HEK293 (cell line): Measurements from ENCODE around the gene PGPEP1.
A peak's percentile ranks its signal among the peaks of the same experiment; 100 is the strongest.

ENCODE experiments used
- BCL11B ChIP-seq: fragments of 450-650 bp; formaldehyde crosslinking; IDR thresholded peaks from 2 replicates; pipeline ENCODE4 v1.5.1; 2016; ENCODE audit warnings: low read depth, missing biosample characterization, missing genetic modification characterization
- KLF16 ChIP-seq: fragments of 450-650 bp; formaldehyde crosslinking; IDR thresholded peaks from 2 replicates; pipeline ENCODE4 v1.5.1; 2017; ENCODE audit warnings: missing biosample characterization, missing genetic modification characterization
- PRDM1 ChIP-seq: fragments of 450-650 bp; formaldehyde crosslinking; IDR thresholded peaks from 2 replicates; pipeline ENCODE4; 2016; ENCODE audit warnings: missing biosample characterization, missing genetic modification characterization
- ZBTB20 ChIP-seq: fragments of 450-650 bp; formaldehyde crosslinking; IDR thresholded peaks from 2 replicates; pipeline ENCODE4 v1.5.1; 2016; ENCODE audit warnings: missing biosample characterization, missing genetic modification characterization
- ZNF146 ChIP-seq: fragments of 450-650 bp; formaldehyde crosslinking; IDR thresholded peaks from 2 replicates; pipeline ENCODE4 v1.5.1; 2016; ENCODE audit warnings: missing biosample characterization, missing genetic modification characterization
- ZNF23 ChIP-seq: fragments of 450-650 bp; formaldehyde crosslinking; IDR thresholded peaks from 2 replicates; pipeline ENCODE4 v1.5.1; 2016; ENCODE audit warnings: missing biosample characterization, missing genetic modification characterization, borderline replicate concordance
- ZNF335 ChIP-seq: fragments of 450-650 bp; formaldehyde crosslinking; conservative IDR thresholded peaks from 2 replicates; pipeline ENCODE4 v1.5.1; 2016; ENCODE audit warnings: missing biosample characterization, missing genetic modification characterization
- ZNF350 ChIP-seq: fragments of 450-650 bp; formaldehyde crosslinking; IDR thresholded peaks from 2 replicates; pipeline ENCODE4 v1.5.0; 2017; ENCODE audit warnings: missing biosample characterization, mild to moderate bottlenecking, missing genetic modification characterization
- ZNF391 ChIP-seq: fragments of 450-650 bp; formaldehyde crosslinking; IDR thresholded peaks from 2 replicates; pipeline ENCODE4 v1.5.1; 2016; ENCODE audit warnings: low read depth, missing biosample characterization, missing genetic modification characterization, borderline replicate concordance
- ZNF426 ChIP-seq: fragments of 450-650 bp; formaldehyde crosslinking; IDR thresholded peaks from 2 replicates; pipeline ENCODE4 v1.5.1; 2017; ENCODE audit warnings: missing biosample characterization, missing genetic modification characterization, mild to moderate bottlenecking, inconsistent platforms, moderate library complexity
- ZNF555 ChIP-seq: fragments of 450-650 bp; formaldehyde crosslinking; conservative IDR thresholded peaks from 2 replicates; pipeline ENCODE4 v1.5.1; 2017; ENCODE audit warnings: missing biosample characterization, mild to moderate bottlenecking, missing genetic modification characterization, inconsistent platforms
- ZNF571 ChIP-seq: fragments of 450-650 bp; formaldehyde crosslinking; IDR thresholded peaks from 2 replicates; pipeline ENCODE4 v1.5.0; 2017; ENCODE audit warnings: missing biosample characterization, missing genetic modification characterization
- ZNF621 ChIP-seq: fragments of 450-650 bp; formaldehyde crosslinking; IDR thresholded peaks from 2 replicates; pipeline ENCODE4 v1.5.1; 2017; ENCODE audit warnings: missing biosample characterization, missing genetic modification characterization
- ZNF76 ChIP-seq: fragments of 450-650 bp; formaldehyde crosslinking; IDR thresholded peaks from 2 replicates; pipeline ENCODE4; 2016; ENCODE audit warnings: low read depth, missing biosample characterization, missing genetic modification characterization, borderline replicate concordance
- ZNF837 ChIP-seq: fragments of 450-650 bp; formaldehyde crosslinking; IDR thresholded peaks from 2 replicates; pipeline ENCODE4 v1.5.1; 2016; ENCODE audit warnings: missing biosample characterization, missing genetic modification characterization
- TF ChIP-seq, protein P1 (sequence below): fragments of 450-650 bp; formaldehyde crosslinking; IDR thresholded peaks from 2 replicates; pipeline ENCODE4 v1.5.1; 2016; ENCODE audit warnings: missing biosample characterization, missing genetic modification characterization
- TF ChIP-seq, protein P2 (sequence below): fragments of 450-650 bp; IDR thresholded peaks from 2 replicates; pipeline ENCODE4 v1.5.1; 2018; ENCODE audit warnings: missing biosample characterization, mild to moderate bottlenecking, missing genetic modification characterization
- TF ChIP-seq, protein P3 (sequence below): fragments of 450-650 bp; formaldehyde crosslinking; IDR thresholded peaks from 2 replicates; pipeline ENCODE4 v1.5.1; 2016; ENCODE audit warnings: missing biosample characterization, missing genetic modification characterization
- TF ChIP-seq, protein P4 (sequence below): fragments of 450-650 bp; formaldehyde crosslinking; IDR thresholded peaks from 2 replicates; pipeline ENCODE4 v1.5.1; 2016; ENCODE audit warnings: missing biosample characterization, missing genetic modification characterization, low read depth
- TF ChIP-seq, protein P5 (sequence below): fragments of 450-650 bp; formaldehyde crosslinking; IDR thresholded peaks from 2 replicates; pipeline ENCODE4 v1.5.1; 2016; ENCODE audit warnings: missing biosample characterization, missing genetic modification characterization, borderline replicate concordance
- TF ChIP-seq, protein P6 (sequence below): fragments of 450-650 bp; formaldehyde crosslinking; IDR thresholded peaks from 2 replicates; pipeline ENCODE4 v1.5.1; 2017; ENCODE audit warnings: missing biosample characterization, missing genetic modification characterization
- TF ChIP-seq, protein P7 (sequence below): fragments of 450-650 bp; formaldehyde crosslinking; IDR thresholded peaks from 2 replicates; pipeline ENCODE4 v1.5.1; 2017; ENCODE audit warnings: missing biosample characterization, missing genetic modification characterization

PGPEP1 gene

DNA sequence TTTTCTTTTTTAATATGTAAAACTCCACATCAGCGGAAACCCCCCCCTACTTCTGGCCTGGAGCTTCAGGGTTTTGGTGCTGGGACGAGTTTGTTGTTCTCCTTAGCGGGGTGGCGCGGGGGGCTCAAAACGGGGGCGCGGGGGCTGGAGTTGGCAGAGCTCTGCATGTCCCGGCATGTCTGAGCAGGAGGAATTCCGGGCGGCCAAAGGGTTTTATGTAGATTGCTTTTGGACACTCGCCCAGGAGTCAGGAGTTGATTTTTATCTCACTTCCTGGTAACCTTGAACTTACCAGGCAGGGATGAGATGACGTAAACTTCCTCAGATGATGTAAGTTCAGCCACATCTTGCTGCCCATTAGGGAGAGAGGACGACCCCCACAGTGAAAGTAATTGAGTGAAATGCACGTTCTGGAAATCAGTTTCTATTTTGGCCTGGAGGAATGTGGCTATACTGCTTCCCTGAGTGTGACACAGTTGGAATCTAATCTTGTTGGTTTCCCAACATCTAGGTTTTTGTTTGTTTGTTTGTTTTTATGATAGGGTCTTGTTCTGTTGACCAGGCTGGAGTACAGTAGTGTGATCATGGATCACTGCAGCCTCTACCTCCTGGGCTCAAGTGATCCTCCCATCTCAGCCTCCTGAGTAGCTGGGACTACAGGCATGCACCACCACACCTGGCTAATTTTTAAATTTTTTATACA, 24.6 kb downstream of the PGPEP1 start (continued):
- TF ChIP-seq ZNF555 (tag by site-specific recombination), result no peak
- TF ChIP-seq ZNF76, result peak; percentile 53; the same call in 1 of the 2 replicates
- no peak for TF ChIP-seq BCL11B (tag by site-specific recombination)
- peak; percentile 74; the same call in 1 of the 2 replicates for TF ChIP-seq KLF16
- TF ChIP-seq ZNF146 (tag by site-specific recombination), result no peak; the same call in 1 of the 2 replicates
- TF ChIP-seq, protein P1, sequence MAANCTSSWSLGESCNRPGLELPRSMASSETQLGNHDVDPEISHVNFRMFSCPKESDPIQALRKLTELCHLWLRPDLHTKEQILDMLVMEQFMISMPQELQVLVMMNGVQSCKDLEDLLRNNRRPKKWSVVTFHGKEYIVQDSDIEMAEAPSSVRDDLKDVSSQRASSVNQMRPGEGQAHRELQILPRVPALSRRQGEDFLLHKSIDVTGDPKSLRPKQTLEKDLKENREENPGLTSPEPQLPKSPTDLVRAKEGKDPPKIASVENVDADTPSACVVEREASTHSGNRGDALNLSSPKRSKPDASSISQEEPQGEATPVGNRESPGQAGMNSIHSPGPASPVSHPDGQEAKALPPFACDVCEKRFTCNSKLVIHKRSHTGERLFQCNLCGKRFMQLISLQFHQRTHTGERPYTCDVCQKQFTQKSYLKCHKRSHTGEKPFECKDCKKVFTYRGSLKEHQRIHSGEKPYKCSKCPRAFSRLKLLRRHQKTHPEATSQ (tag by site-specific recombination), result no peak
- TF ChIP-seq, protein P2, sequence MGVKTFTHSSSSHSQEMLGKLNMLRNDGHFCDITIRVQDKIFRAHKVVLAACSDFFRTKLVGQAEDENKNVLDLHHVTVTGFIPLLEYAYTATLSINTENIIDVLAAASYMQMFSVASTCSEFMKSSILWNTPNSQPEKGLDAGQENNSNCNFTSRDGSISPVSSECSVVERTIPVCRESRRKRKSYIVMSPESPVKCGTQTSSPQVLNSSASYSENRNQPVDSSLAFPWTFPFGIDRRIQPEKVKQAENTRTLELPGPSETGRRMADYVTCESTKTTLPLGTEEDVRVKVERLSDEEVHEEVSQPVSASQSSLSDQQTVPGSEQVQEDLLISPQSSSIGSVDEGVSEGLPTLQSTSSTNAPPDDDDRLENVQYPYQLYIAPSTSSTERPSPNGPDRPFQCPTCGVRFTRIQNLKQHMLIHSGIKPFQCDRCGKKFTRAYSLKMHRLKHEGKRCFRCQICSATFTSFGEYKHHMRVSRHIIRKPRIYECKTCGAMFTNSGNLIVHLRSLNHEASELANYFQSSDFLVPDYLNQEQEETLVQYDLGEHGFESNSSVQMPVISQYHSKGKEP (tag by site-specific recombination), result peak; percentile 90; the same call in 1 of the 2 replicates
- no peak for TF ChIP-seq ZNF350 (tag by site-specific recombination)
- no peak for TF ChIP-seq ZNF621 (tag by site-specific recombination)
- TF ChIP-seq ZNF571 (tag by site-specific recombination), result no peak
- no peak for TF ChIP-seq ZNF426 (tag by site-specific recombination)
- TF ChIP-seq ZBTB20, result 0 out of 2 replicates have a peak, but pooled peaks have one; percentile 45
- TF ChIP-seq, protein P3, sequence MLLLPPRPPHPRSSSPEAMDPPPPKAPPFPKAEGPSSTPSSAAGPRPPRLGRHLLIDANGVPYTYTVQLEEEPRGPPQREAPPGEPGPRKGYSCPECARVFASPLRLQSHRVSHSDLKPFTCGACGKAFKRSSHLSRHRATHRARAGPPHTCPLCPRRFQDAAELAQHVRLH, result peak; percentile 91
- peak; percentile 78 for TF ChIP-seq ZNF391 (tag by site-specific recombination)
- no peak for TF ChIP-seq ZNF23 (tag by site-specific recombination)
- TF ChIP-seq, protein P4, sequence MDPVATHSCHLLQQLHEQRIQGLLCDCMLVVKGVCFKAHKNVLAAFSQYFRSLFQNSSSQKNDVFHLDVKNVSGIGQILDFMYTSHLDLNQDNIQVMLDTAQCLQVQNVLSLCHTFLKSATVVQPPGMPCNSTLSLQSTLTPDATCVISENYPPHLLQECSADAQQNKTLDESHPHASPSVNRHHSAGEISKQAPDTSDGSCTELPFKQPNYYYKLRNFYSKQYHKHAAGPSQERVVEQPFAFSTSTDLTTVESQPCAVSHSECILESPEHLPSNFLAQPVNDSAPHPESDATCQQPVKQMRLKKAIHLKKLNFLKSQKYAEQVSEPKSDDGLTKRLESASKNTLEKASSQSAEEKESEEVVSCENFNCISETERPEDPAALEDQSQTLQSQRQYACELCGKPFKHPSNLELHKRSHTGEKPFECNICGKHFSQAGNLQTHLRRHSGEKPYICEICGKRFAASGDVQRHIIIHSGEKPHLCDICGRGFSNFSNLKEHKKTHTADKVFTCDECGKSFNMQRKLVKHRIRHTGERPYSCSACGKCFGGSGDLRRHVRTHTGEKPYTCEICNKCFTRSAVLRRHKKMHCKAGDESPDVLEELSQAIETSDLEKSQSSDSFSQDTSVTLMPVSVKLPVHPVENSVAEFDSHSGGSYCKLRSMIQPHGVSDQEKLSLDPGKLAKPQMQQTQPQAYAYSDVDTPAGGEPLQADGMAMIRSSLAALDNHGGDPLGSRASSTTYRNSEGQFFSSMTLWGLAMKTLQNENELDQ (tag by site-specific recombination), result no peak
- no peak for TF ChIP-seq ZNF837
- TF ChIP-seq PRDM1 (tag by site-specific recombination), result peak; percentile 99
- TF ChIP-seq, protein P5, sequence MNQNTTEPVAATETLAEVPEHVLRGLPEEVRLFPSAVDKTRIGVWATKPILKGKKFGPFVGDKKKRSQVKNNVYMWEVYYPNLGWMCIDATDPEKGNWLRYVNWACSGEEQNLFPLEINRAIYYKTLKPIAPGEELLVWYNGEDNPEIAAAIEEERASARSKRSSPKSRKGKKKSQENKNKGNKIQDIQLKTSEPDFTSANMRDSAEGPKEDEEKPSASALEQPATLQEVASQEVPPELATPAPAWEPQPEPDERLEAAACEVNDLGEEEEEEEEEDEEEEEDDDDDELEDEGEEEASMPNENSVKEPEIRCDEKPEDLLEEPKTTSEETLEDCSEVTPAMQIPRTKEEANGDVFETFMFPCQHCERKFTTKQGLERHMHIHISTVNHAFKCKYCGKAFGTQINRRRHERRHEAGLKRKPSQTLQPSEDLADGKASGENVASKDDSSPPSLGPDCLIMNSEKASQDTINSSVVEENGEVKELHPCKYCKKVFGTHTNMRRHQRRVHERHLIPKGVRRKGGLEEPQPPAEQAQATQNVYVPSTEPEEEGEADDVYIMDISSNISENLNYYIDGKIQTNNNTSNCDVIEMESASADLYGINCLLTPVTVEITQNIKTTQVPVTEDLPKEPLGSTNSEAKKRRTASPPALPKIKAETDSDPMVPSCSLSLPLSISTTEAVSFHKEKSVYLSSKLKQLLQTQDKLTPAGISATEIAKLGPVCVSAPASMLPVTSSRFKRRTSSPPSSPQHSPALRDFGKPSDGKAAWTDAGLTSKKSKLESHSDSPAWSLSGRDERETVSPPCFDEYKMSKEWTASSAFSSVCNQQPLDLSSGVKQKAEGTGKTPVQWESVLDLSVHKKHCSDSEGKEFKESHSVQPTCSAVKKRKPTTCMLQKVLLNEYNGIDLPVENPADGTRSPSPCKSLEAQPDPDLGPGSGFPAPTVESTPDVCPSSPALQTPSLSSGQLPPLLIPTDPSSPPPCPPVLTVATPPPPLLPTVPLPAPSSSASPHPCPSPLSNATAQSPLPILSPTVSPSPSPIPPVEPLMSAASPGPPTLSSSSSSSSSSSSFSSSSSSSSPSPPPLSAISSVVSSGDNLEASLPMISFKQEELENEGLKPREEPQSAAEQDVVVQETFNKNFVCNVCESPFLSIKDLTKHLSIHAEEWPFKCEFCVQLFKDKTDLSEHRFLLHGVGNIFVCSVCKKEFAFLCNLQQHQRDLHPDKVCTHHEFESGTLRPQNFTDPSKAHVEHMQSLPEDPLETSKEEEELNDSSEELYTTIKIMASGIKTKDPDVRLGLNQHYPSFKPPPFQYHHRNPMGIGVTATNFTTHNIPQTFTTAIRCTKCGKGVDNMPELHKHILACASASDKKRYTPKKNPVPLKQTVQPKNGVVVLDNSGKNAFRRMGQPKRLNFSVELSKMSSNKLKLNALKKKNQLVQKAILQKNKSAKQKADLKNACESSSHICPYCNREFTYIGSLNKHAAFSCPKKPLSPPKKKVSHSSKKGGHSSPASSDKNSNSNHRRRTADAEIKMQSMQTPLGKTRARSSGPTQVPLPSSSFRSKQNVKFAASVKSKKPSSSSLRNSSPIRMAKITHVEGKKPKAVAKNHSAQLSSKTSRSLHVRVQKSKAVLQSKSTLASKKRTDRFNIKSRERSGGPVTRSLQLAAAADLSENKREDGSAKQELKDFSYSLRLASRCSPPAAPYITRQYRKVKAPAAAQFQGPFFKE (tag by site-specific recombination), result no peak
- TF ChIP-seq, protein P6, sequence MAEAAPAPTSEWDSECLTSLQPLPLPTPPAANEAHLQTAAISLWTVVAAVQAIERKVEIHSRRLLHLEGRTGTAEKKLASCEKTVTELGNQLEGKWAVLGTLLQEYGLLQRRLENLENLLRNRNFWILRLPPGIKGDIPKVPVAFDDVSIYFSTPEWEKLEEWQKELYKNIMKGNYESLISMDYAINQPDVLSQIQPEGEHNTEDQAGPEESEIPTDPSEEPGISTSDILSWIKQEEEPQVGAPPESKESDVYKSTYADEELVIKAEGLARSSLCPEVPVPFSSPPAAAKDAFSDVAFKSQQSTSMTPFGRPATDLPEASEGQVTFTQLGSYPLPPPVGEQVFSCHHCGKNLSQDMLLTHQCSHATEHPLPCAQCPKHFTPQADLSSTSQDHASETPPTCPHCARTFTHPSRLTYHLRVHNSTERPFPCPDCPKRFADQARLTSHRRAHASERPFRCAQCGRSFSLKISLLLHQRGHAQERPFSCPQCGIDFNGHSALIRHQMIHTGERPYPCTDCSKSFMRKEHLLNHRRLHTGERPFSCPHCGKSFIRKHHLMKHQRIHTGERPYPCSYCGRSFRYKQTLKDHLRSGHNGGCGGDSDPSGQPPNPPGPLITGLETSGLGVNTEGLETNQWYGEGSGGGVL (tag by site-specific recombination), result peak; percentile 90
- TF ChIP-seq ZNF335 (tag by site-specific recombination), result 0 out of 2 replicates have a peak, but pooled peaks have one; percentile 33
- TF ChIP-seq, protein P7, sequence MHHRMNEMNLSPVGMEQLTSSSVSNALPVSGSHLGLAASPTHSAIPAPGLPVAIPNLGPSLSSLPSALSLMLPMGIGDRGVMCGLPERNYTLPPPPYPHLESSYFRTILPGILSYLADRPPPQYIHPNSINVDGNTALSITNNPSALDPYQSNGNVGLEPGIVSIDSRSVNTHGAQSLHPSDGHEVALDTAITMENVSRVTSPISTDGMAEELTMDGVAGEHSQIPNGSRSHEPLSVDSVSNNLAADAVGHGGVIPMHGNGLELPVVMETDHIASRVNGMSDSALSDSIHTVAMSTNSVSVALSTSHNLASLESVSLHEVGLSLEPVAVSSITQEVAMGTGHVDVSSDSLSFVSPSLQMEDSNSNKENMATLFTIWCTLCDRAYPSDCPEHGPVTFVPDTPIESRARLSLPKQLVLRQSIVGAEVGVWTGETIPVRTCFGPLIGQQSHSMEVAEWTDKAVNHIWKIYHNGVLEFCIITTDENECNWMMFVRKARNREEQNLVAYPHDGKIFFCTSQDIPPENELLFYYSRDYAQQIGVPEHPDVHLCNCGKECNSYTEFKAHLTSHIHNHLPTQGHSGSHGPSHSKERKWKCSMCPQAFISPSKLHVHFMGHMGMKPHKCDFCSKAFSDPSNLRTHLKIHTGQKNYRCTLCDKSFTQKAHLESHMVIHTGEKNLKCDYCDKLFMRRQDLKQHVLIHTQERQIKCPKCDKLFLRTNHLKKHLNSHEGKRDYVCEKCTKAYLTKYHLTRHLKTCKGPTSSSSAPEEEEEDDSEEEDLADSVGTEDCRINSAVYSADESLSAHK, result peak; percentile 100
